ENCODE measurements around the gene MAP4K4. TPM values are rescaled to one million over a fixed set of nuclear protein-coding genes. Genes with fewer than 3 reads are reported as not detected.
"Not testable (repeated sequence)": the region's sequence is repeated elsewhere in the genome, so short reads cannot be mapped to it uniquely, and the experiment has no call there.

MAP4K4 gene
- total and polyA plus RNA-seq, 2 of the 13 experiments (the other 11 are each of a cell fraction or from before 2014, with no cell fraction given), result 105 to 264 TPM

DNA sequence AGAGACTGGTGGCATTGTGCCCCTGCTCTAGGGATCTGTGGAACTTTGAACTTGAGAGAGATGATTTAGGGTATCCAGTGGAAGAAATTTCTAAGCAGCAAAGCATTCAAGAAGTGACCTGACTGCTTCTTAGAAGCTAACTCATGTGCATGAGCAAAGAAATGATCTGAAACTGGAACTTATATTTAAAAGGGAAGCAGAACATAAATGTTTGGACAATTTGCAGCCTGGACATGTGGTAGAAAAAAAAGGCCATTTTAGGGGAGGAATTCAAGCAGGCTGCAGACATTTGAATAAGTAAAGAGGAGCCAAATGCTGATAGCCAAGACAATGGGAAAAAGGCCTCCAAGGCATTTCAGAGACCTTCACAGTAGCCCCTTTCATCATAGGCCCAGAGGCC lies 226.8 kb downstream of the MAP4K4 start:
- H3K4me1 ChIP-seq (ENCODE audit: insufficient read depth, low read length); DNase-seq (ENCODE audit: low spot score); FAIRE-seq; ATAC-seq; H3K9ac ChIP-seq (ENCODE audit: insufficient read depth, low read depth, low read length); CTCF ChIA-PET (ENCODE audit: low intra/inter-chr PET ratio, low total read pairs); H3K36me3 ChIP-seq (replicated peaks in 1 of 2; ENCODE audit: control insufficient read depth in 1 of 2, insufficient read depth in 2 of 2, low read length in 2 of 2); H3K27ac ChIP-seq (ENCODE audit: extremely low read length, insufficient read depth, low read length); H3K4me3 ChIP-seq (replicated peaks in 1 of 3; ENCODE audit: insufficient read depth in 1 of 3, low read depth in 2 of 3, low read length in 3 of 3); intact Hi-C loops (cut with micrococcal nuclease; ENCODE audit: unreplicated experiment); H2AFZ ChIP-seq (ENCODE audit: low read length); H3K79me2 ChIP-seq (ENCODE audit: insufficient read depth, low read length); H3K4me2 ChIP-seq (ENCODE audit: low read depth, low read length); H3K27me3 ChIP-seq (ENCODE audit: control insufficient read depth in 1 of 2, insufficient read depth in 2 of 2, low read length in 2 of 2); in situ Hi-C loops (cut with HindIII; ENCODE audit: extremely low pct_ligation_motif_present, low pct_unique_long_range_greater_than_20kb); POLR2A ChIA-PET; H4K20me1 ChIP-seq (ENCODE audit: insufficient read depth, low read length); BruUV-seq (replicated peaks): not testable (repeated sequence)
- H3K9me3 ChIP-seq (ENCODE audit: low read length), result peaks cover 26% of the 10 kb centered on the region

DNA sequence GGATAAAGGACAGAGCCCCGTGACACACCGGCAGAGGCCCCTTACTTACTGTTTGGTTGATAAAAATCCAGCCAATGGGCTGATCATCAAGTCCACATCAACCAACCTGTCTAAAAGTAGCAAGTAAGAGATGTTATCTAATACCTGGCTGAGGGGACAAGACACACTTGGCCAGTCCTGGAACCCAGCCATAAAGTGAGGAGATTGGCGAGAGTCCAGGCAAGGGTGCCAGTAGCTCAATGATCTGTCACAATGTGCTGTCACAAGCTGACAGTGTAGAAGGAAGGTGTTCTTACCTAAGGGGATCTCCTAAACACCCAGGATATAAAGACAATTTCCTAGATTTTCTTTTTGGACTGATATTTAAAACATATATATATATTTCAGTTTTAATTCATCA lies 232.5 kb downstream of the MAP4K4 start:
- POLR2A ChIA-PET, result no interaction called here
- intact Hi-C loops (cut with micrococcal nuclease; ENCODE audit: unreplicated experiment), result loop anchor here (10.0 kb wide), 1 partner anchor 55 kb away; no protein-coding TSS in a partner anchor
- CTCF ChIA-PET (ENCODE audit: low intra/inter-chr PET ratio, low total read pairs), result no interaction called here
- Histone ChIP-seq H4K20me1 (ENCODE audit: insufficient read depth, low read length) (no peaks in the 10 kb centered on the region), H3K4me3 (replicated peaks in 1 of 3; ENCODE audit: insufficient read depth in 1 of 3, low read depth in 2 of 3, low read length in 3 of 3) (no peak overlapping the region), H3K9ac (ENCODE audit: insufficient read depth, low read depth, low read length) (no peak overlapping the region), H3K27ac (ENCODE audit: extremely low read length, insufficient read depth, low read length) (no peak overlapping the region), H3K36me3 (replicated peaks in 1 of 2; ENCODE audit: control insufficient read depth in 1 of 2, insufficient read depth in 2 of 2, low read length in 2 of 2) (no peaks in the 10 kb centered on the region), H3K27me3 (ENCODE audit: control insufficient read depth in 1 of 2, insufficient read depth in 2 of 2, low read length in 2 of 2) (0 out of 5 replicates have a peak, but pooled peaks cover 0 to 4% of the 10 kb centered on the region in 2 experiments), H3K9me3 (ENCODE audit: low read length) (peaks cover 14% of the 10 kb centered on the region), H3K79me2 (ENCODE audit: insufficient read depth, low read length) (no peaks in the 10 kb centered on the region), H3K4me1 (ENCODE audit: insufficient read depth, low read length) (no peaks in the 10 kb centered on the region), H3K4me2 (ENCODE audit: low read depth, low read length) (no peak overlapping the region), H2AFZ (ENCODE audit: low read length) (no peak overlapping the region)
- no peak for DNase-seq (ENCODE audit: low spot score)
- no peak for ATAC-seq
- in situ Hi-C loops (cut with HindIII; ENCODE audit: extremely low pct_ligation_motif_present, low pct_unique_long_range_greater_than_20kb), result no loop called here
- FAIRE-seq, result no peak
- WGBS (ENCODE audit: low lambda C conversion rate), result 63% methylated on average over 3 of the region's 3 CpGs
- no TSS peak for BruUV-seq (replicated peaks)
- TF ChIP-seq, protein P1, sequence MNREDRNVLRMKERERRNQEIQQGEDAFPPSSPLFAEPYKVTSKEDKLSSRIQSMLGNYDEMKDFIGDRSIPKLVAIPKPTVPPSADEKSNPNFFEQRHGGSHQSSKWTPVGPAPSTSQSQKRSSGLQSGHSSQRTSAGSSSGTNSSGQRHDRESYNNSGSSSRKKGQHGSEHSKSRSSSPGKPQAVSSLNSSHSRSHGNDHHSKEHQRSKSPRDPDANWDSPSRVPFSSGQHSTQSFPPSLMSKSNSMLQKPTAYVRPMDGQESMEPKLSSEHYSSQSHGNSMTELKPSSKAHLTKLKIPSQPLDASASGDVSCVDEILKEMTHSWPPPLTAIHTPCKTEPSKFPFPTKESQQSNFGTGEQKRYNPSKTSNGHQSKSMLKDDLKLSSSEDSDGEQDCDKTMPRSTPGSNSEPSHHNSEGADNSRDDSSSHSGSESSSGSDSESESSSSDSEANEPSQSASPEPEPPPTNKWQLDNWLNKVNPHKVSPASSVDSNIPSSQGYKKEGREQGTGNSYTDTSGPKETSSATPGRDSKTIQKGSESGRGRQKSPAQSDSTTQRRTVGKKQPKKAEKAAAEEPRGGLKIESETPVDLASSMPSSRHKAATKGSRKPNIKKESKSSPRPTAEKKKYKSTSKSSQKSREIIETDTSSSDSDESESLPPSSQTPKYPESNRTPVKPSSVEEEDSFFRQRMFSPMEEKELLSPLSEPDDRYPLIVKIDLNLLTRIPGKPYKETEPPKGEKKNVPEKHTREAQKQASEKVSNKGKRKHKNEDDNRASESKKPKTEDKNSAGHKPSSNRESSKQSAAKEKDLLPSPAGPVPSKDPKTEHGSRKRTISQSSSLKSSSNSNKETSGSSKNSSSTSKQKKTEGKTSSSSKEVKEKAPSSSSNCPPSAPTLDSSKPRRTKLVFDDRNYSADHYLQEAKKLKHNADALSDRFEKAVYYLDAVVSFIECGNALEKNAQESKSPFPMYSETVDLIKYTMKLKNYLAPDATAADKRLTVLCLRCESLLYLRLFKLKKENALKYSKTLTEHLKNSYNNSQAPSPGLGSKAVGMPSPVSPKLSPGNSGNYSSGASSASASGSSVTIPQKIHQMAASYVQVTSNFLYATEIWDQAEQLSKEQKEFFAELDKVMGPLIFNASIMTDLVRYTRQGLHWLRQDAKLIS (CRISPR knock-in tag; IDR thresholded peaks at IDR 0.05), result no peak
- TF ChIP-seq, protein P2, sequence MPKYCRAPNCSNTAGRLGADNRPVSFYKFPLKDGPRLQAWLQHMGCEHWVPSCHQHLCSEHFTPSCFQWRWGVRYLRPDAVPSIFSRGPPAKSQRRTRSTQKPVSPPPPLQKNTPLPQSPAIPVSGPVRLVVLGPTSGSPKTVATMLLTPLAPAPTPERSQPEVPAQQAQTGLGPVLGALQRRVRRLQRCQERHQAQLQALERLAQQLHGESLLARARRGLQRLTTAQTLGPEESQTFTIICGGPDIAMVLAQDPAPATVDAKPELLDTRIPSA (CRISPR knock-in tag; IDR thresholded peaks at IDR 0.05; ENCODE audit: borderline replicate concordance), result no peak
- TF ChIP-seq POLR2A (IDR thresholded peaks at IDR 0.05; ENCODE audit: insufficient read depth in 1 of 2, low read depth in 2 of 2, low read length in 2 of 2) (no peak), SNAPC2 (CRISPR knock-in tag; IDR thresholded peaks at IDR 0.05) (no peak), ZNF383 (CRISPR knock-in tag; IDR thresholded peaks at IDR 0.05; ENCODE audit: borderline replicate concordance) (no peak), TP53 (CRISPR knock-in tag; conservative IDR thresholded peaks at IDR 0.05) (no peak), HMGA1 (CRISPR knock-in tag; conservative IDR thresholded peaks at IDR 0.05) (no peak), PCBP1 (IDR thresholded peaks at IDR 0.05; ENCODE audit: borderline replicate concordance, low read depth, low read length) (no peak), GLI4 (CRISPR knock-in tag; IDR thresholded peaks at IDR 0.05; ENCODE audit: borderline replicate concordance) (no peak), RNF2 (conservative IDR thresholded peaks at IDR 0.05; ENCODE audit: low read depth) (no peak)
- TF ChIP-seq, protein P3, sequence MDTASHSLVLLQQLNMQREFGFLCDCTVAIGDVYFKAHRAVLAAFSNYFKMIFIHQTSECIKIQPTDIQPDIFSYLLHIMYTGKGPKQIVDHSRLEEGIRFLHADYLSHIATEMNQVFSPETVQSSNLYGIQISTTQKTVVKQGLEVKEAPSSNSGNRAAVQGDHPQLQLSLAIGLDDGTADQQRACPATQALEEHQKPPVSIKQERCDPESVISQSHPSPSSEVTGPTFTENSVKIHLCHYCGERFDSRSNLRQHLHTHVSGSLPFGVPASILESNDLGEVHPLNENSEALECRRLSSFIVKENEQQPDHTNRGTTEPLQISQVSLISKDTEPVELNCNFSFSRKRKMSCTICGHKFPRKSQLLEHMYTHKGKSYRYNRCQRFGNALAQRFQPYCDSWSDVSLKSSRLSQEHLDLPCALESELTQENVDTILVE (CRISPR knock-in tag; IDR thresholded peaks at IDR 0.05), result no peak
- TF ChIP-seq, protein P4, sequence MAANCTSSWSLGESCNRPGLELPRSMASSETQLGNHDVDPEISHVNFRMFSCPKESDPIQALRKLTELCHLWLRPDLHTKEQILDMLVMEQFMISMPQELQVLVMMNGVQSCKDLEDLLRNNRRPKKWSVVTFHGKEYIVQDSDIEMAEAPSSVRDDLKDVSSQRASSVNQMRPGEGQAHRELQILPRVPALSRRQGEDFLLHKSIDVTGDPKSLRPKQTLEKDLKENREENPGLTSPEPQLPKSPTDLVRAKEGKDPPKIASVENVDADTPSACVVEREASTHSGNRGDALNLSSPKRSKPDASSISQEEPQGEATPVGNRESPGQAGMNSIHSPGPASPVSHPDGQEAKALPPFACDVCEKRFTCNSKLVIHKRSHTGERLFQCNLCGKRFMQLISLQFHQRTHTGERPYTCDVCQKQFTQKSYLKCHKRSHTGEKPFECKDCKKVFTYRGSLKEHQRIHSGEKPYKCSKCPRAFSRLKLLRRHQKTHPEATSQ (CRISPR knock-in tag; IDR thresholded peaks at IDR 0.05; ENCODE audit: borderline replicate concordance), result no peak
